ENCODE results near the gene OGFRL1.
A peak's percentile ranks its signal among the peaks of the same experiment; 100 is the strongest.
"Not testable (repeated sequence)": the region's sequence is repeated elsewhere in the genome, so short reads cannot be mapped to it uniquely, and the experiment has no call there.

OGFRL1 gene

DNA sequence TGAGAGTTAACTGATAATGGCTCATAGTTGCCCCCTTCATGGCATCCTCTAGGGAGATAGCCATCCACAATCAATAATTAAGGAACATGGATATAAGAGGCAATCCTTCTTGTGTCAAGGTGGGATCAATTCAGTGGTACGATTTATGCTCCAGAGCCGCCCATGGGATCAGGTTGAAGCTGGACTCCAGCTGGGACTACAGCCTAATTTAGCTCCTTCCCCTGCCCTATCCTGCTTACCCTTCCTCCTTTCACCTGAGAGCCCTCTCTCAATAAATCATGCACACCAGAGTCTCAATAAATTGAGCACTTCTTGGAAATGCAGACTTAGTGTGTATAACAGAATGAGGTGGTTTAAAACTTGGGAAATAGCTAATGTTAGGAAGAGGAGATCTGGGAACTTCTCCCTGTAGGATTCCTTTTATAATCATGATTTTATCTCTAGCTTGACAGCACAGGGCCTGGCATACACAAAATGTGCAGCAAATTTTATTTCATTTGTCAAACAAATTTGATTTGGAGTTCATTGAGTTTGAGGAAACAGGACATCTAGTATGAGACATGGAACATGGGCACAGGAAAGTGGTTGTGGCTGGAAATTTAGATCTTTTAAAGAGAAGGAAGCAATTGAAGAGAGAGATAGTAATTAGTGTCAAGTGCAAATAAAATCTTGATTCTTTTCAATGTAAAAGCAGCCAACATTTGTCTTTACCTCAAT, 28.6 kb upstream of the OGFRL1 start:
- H3K27me3 ChIP-seq = no peaks in the 10 kb centered on the region
- no peak overlapping the region for H3K4me3 ChIP-seq (ENCODE audit: low read depth, low read length)
- H3K4me1 ChIP-seq = peaks cover 16% of the 10 kb centered on the region
- TF ChIP-seq, protein P1, sequence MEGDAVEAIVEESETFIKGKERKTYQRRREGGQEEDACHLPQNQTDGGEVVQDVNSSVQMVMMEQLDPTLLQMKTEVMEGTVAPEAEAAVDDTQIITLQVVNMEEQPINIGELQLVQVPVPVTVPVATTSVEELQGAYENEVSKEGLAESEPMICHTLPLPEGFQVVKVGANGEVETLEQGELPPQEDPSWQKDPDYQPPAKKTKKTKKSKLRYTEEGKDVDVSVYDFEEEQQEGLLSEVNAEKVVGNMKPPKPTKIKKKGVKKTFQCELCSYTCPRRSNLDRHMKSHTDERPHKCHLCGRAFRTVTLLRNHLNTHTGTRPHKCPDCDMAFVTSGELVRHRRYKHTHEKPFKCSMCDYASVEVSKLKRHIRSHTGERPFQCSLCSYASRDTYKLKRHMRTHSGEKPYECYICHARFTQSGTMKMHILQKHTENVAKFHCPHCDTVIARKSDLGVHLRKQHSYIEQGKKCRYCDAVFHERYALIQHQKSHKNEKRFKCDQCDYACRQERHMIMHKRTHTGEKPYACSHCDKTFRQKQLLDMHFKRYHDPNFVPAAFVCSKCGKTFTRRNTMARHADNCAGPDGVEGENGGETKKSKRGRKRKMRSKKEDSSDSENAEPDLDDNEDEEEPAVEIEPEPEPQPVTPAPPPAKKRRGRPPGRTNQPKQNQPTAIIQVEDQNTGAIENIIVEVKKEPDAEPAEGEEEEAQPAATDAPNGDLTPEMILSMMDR (IDR thresholded peaks at IDR 0.05; ENCODE audit: low read depth, low read length) = no peak
- H3K36me3 ChIP-seq = no peaks in the 10 kb centered on the region
- peak; percentile 43 for DNase-seq
- H3K9me3 ChIP-seq = no peaks in the 10 kb centered on the region

DNA sequence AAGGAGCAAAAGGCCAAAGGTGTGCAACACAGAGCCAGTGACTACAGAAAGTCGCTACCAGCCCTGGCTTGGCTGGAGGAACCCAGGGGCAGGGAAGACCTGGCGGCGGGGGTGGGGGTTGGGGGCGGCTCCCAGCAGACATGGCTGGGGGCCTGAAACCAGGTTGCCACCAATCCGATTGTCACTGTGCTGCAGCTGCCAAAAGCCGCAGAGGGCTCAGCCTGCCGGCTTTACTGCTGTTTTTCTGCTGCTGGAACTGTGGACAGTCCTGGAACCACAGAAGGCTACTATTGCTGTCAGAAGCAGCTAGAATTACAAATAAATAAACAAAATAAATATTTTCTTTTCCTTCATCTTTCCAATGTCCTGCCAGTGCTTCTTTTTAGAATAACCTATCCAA, 25.7 kb upstream of the OGFRL1 start:
- no peaks in the 10 kb centered on the region for H3K36me3 ChIP-seq

DNA sequence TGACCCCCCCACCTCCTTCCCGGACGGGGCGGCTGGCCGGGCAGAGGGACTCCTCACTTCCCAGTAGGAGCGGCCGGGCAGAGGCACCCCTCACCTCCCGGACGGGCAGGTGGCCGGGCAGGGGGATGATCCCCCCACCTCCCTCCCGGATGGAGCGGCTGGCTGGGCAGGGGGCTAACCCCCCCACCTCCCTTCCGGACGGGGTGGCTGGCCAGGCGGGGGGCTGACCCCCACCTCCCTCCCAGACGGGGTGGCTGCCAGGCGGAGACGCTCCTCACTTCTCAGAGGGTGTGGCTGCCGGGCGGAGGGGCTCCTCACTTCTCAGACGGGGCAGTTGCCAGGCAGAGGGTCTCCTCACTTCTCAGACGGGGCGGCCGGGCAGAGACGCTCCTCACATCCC, 22.2 kb upstream of the OGFRL1 start:
- DNase-seq; H3K4me3 ChIP-seq (ENCODE audit: low read depth, low read length); H3K36me3 ChIP-seq; H3K27me3 ChIP-seq; H3K9me3 ChIP-seq; H3K4me1 ChIP-seq: not testable (repeated sequence)

More for the DNA sequence above, 25.7 kb upstream of the OGFRL1 start:
- Histone ChIP-seq H3K9me3 (no peaks in the 10 kb centered on the region), H3K4me3 (ENCODE audit: low read depth, low read length) (no peak overlapping the region), H3K4me1 (peaks cover 8% of the 10 kb centered on the region), H3K27me3 (no peaks in the 10 kb centered on the region)
- TF ChIP-seq, protein P1 (IDR thresholded peaks at IDR 0.05; ENCODE audit: low read depth, low read length) = no peak
- peak; percentile 28 for DNase-seq

DNA sequence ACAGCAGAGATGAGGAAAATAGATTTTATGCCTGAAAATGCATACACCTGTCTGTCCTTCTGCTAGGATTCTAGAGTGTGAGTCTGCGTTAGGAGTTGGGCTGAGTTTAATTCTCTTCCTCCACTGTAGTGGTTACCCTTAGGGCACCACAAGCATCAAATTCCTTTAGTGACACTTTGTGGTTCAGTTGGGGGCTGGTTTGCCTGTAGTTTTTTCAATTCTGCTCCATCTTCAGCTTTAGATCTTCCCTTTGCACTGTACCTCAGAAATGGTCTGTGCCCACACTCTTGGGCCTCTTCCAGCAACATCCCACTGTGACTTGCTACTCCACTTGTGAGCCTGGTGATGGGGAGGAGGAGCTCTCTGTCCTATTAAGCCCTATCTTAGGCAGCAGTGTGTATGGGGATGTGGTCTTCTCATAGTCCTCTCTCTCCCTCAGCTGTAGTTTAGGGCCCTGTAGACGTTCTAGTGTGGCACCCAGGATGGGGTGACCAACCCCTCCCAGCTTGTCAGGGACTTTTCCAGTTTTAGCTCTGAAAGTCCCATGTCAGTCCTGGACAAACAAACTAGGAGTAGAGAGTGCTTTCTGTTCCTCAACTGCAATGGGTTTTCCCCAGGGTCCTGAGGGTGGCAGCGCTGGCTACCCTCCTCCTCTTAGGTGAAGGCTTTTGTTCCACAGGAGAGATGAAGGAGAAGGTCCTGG, 19.7 kb upstream of the OGFRL1 start:
- Histone ChIP-seq H3K36me3 (no peaks in the 10 kb centered on the region), H3K4me3 (ENCODE audit: low read depth, low read length) (no peak overlapping the region), H3K27me3 (no peaks in the 10 kb centered on the region), H3K4me1 (no peaks in the 10 kb centered on the region), H3K9me3 (no peaks in the 10 kb centered on the region)
- TF ChIP-seq, protein P1 (IDR thresholded peaks at IDR 0.05; ENCODE audit: low read depth, low read length) = no peak
- DNase-seq = no peak

DNA sequence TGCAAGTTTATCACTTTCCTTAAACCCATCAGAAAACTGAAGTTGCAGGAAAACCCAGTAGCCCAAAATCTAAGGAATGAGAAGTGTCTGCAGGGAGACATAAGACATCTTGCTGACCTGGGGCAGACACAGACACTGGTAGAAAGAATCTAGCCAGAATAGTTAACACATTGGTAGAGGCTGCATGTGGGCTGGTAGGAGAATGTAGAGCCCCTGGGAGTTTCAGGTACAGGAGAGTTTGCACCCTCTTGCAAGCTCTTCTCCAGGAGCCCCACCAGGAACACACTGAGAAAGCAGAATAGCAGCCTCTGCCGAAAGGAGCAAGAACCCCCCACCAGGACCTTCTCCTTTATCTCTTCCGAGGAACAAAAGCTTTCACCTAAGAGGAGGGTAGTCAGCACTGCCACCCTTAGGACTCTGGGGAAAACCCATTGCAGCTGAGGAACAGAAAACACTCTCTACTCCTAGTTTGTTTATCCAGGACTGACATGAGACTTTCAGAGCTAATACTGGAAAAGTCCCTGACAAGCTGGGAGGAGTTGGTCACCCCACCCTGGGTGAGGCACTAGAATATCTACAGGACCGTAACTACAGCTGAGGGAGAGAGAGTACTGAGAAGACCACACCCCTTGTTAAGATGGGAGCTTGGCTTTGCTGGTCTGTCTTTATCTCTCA, 10.5 kb upstream of the OGFRL1 start:
- Histone ChIP-seq H3K4me1 (no peaks in the 10 kb centered on the region), H3K36me3 (no peaks in the 10 kb centered on the region)
- TF ChIP-seq, protein P1 (IDR thresholded peaks at IDR 0.05; ENCODE audit: low read depth, low read length) = no peak

DNA sequence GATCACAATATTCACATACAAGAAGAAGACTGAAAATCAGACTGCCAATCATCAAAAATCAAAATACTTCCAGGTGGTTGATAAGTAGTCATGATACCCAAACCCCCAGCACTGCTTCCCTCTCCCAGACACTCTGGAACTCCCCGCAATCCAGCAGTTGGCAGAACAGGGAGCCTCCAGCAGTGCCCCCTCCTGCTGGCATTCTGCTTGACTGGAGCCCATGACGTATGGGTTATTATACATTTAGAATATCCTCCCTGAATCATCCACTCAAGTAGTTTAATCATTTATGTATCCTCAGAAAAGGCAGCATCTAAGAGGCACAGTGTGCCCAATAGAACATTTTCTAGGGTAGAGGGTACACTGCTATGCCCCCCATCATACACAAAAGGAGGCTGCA, 9.3 kb upstream of the OGFRL1 start:
- H3K27me3 ChIP-seq = no peaks in the 10 kb centered on the region
- H3K9me3 ChIP-seq = no peaks in the 10 kb centered on the region; the same call in 1 of the 2 replicates
- no peaks in the 10 kb centered on the region for H3K36me3 ChIP-seq
- no peak for DNase-seq
- H3K4me1 ChIP-seq = no peaks in the 10 kb centered on the region
- no peak overlapping the region for H3K4me3 ChIP-seq (ENCODE audit: low read depth, low read length)
- TF ChIP-seq, protein P1 (IDR thresholded peaks at IDR 0.05; ENCODE audit: low read depth, low read length) = no peak

More for the DNA sequence above, 10.5 kb upstream of the OGFRL1 start:
- H3K4me3 ChIP-seq (ENCODE audit: low read depth, low read length) = no peak overlapping the region
- no peak for DNase-seq
- no peaks in the 10 kb centered on the region for H3K27me3 ChIP-seq
- no peaks in the 10 kb centered on the region; the same call in 1 of the 2 replicates for H3K9me3 ChIP-seq
